Occipital lobe (tissue), 2 donors: ENCODE results near the gene BYSL. TPM values are rescaled to one million over a fixed set of nuclear protein-coding genes. Genes with fewer than 3 reads are reported as not detected.
"Not testable (repeated sequence)": the region's sequence is repeated elsewhere in the genome, so short reads cannot be mapped to it uniquely, and the experiment has no call there.

Experiments
- DNase-seq: peaks from one replicate; lab custom pipeline; 2025; lab: John Stamatoyannopoulos, UW
- total RNA-seq: library from RNA; depleted of rRNA; stranded (reverse); fragments of >200 nt; gene quantifications from one replicate; pipeline ENCODE4 v1.2.3, GENCODE V29; 2014

The BYSL gene
- total RNA-seq, 1 donor from 2014 or later: 14.0 TPM

- DNase-seq: no peak
These were observed 21.0 kb downstream of the BYSL start for GRCh38 chr6:41942067-41942851.

GRCh38 chr6:41942882-41943281 is 21.6 kb downstream of the BYSL start:
- not testable (repeated sequence) for DNase-seq

GRCh38 chr6:41943456-41943855 is 22.2 kb downstream of the BYSL start:
- DNase-seq: no peak

- DNase-seq: no peak
These were observed 26.4 kb downstream of the BYSL start for GRCh38 chr6:41947581-41948220.

- DNase-seq: no peak
These were observed 33.4 kb downstream of the BYSL start for GRCh38 chr6:41954668-41955067.

GRCh38 chr6:41955412-41955811 is 34.1 kb downstream of the BYSL start:
- DNase-seq: no peak

- no peak for DNase-seq
These were observed 35.8 kb downstream of the BYSL start for GRCh38 chr6:41957117-41957516.

GRCh38 chr6:41958022-41958856 is 36.9 kb downstream of the BYSL start:
- DNase-seq: no peak

GRCh38 chr6:41960028-41960427 is 38.7 kb downstream of the BYSL start:
- DNase-seq: no peak

GRCh38 chr6:41963371-41963770 is 42.1 kb downstream of the BYSL start:
- no peak for DNase-seq

- no peak for DNase-seq
These were observed 43.0 kb downstream of the BYSL start for GRCh38 chr6:41964201-41964887.

- no peak for DNase-seq
These were observed 44.3 kb downstream of the BYSL start for GRCh38 chr6:41965429-41966213.

- DNase-seq: no peak
These were observed 45.1 kb downstream of the BYSL start for GRCh38 chr6:41966214-41966920.

- DNase-seq: no peak
These were observed 45.6 kb downstream of the BYSL start for GRCh38 chr6:41966961-41967311.

- no peak for DNase-seq
These were observed 46.3 kb downstream of the BYSL start for GRCh38 chr6:41967312-41968287.

GRCh38 chr6:41970436-41970846 is 49.1 kb downstream of the BYSL start:
- no peak for DNase-seq

- DNase-seq: no peak
These were observed 51.5 kb downstream of the BYSL start for GRCh38 chr6:41972826-41973225.

- DNase-seq: no peak
These were observed 53.1 kb downstream of the BYSL start for GRCh38 chr6:41974281-41974825.

- DNase-seq: no peak
These were observed 54.0 kb downstream of the BYSL start for GRCh38 chr6:41975276-41975675.
